Adrenal gland (tissue), 12 donors: Measurements from ENCODE around the gene YPEL2. TPM values are rescaled to one million over a fixed set of nuclear protein-coding genes. Genes with fewer than 3 reads are reported as not detected.
"Not testable (repeated sequence)": the region's sequence is repeated elsewhere in the genome, so short reads cannot be mapped to it uniquely, and the experiment has no call there.

ENCODE experiments used
- DNase-seq, 7 donors: peaks; one replicate each; pipeline ENCODE4 v3.0.0-alpha.2; 2019 to 2020
- H3K27ac ChIP-seq, 5 donors: fragments of 200-600 bp; sonication (generic) in 4 of 5; 1 replicate in 3 of 5; 2 replicates in 2 of 5; pipeline versions ENCODE4 v1.5.1 to v1.8.0; 2016 to 2020; ENCODE audit warnings: mild to moderate bottlenecking in 1 of 5
- H3K27me3 ChIP-seq: fragments of 200-600 bp; 2 replicates; pipeline ENCODE4 v1.8.0; 2021
- H3K36me3 ChIP-seq, 2 donors: fragments of 200-600 bp; replicated peaks in 1 of 2; 1 replicate in 1 of 2; 2 replicates in 1 of 2; pipeline versions ENCODE4 v1.5.1 to v1.8.0; 2018 to 2022
- H3K4me1 ChIP-seq, 2 donors: fragments of 200-600 bp; replicated peaks in 1 of 2; 1 replicate in 1 of 2; 2 replicates in 1 of 2; pipeline versions ENCODE4 v1.5.1 to v1.8.0; 2018 to 2021
- H3K4me3 ChIP-seq, 4 donors: fragments of 200-600 bp; sonication (generic) in 3 of 4; one replicate each; pipeline ENCODE4 v1.5.1; 2016 to 2018
- H3K9me3 ChIP-seq, 3 donors: fragments of 200-600 bp; sonication (generic) in 1 of 3; replicated peaks in 1 of 3; 1 replicate in 2 of 3; 2 replicates in 1 of 3; pipeline versions ENCODE4 v1.5.1 to v1.8.0; 2016 to 2021
- CTCF ChIP-seq, 6 experiments: fragments of 450-650 bp in 4 of 6; fragments of 200-600 bp in 2 of 6; sonication (generic) in 1 of 6; IDR thresholded peaks; 1 replicate in 5 of 6; 2 replicates in 1 of 6; pipeline versions ENCODE4 v1.5.1 to v1.8.0; 2016 to 2021; ENCODE audit warnings: antibody characterized with exemption in 6 of 6, mild to moderate bottlenecking in 2 of 6, moderate library complexity in 1 of 6
- POLR2A ChIP-seq, 2 donors: fragments of 450-650 bp; IDR thresholded peaks; one replicate each; pipeline ENCODE4 v1.6.1; 2017; ENCODE audit warnings: antibody characterized with exemption in 2 of 2, mild to moderate bottlenecking in 2 of 2, moderate library complexity in 1 of 2
- WGBS, 4 donors: extraction: QIAGEN DNeasy Blood & Tissue Kit in 2 of 4; methylation state at CpG; one replicate each; pipeline versions ENCODE4 v1.1.5 to v1.1.7; 2013 to 2017; 5-methylcytosine and 5-hydroxymethylcytosine counted together
- intact Hi-C, 2 donors: fragments of 100-400 bp; cut with DNase I; formaldehyde crosslinking; loops; one replicate each; pipeline versions ENCODE4 v1.14.1 to v1.15.0; 2022 to 2023
- polyA plus RNA-seq, 3 donors: library from polyadenylated mRNA; stranded (reverse); fragments of 200-250 nt in 2 of 3; fragments of 350-450 nt in 1 of 3; fragmentation: Illumina TruSeq in 1 of 3; extraction: RNeasy Lipid Tissue Mini Kit (QIAGEN cat#74804) in 1 of 3; gene quantifications; one replicate each; pipeline ENCODE4 v1.2.3, GENCODE V29; 2013 to 2014
- total RNA-seq, 9 donors: library from RNA; depleted of rRNA in 4 of 9; stranded (reverse); fragments of >200 nt in 4 of 9; fragments of 120-200 nt in 1 of 9; fragmentation: NEBNext Ultra II Directional in 1 of 9; extraction: Animal tissue kit (Norgen Biotek cat#: 25700) in 1 of 9; gene quantifications; one replicate each; pipeline versions ENCODE4 v1.1.0 to v1.2.4, GENCODE V29; 2013 to 2023
- donor health status: healthy with polysubstance abuse.
- donor health status: Bipolar disorder and iron deficiency.
- donor health status: DM: yes; HTN: yes; CAD: no.
- donor health status: DM: no; HTN: no; CAD: no.
- donor health status: DM: no; HTN: no; CAD: no.
- donor health status: DM: yes; HTN: yes; CAD: no.

The YPEL2 gene
- total and polyA plus RNA-seq, 12 donors, result 5.8 to 33.5 (median 18.3) TPM

GRCh38 chr17:59388069-59388556 lies 56.7 kb downstream of the YPEL2 start:
- Histone ChIP-seq H3K4me1 (no peaks in the 10 kb centered on the region), H3K9me3 (no peaks in the 10 kb centered on the region), H3K36me3 (peaks cover 0 to 15% of the 10 kb centered on the region in 2 donors), H3K4me3 (no peak overlapping the region), H3K27me3 (no peaks in the 10 kb centered on the region), H3K27ac (no peak overlapping the region)
- intact Hi-C loops, result no loop called here
- 65 to 77% (median 75%) methylated on average over 9 of the region's 9 CpGs for WGBS, 4 donors
- no peak for TF ChIP-seq CTCF (IDR thresholded peaks at IDR 0.05)
- no peak for TF ChIP-seq POLR2A (IDR thresholded peaks at IDR 0.05)
- no peak for DNase-seq

- no peak overlapping the region for H3K27ac ChIP-seq
- no peak overlapping the region for H3K4me3 ChIP-seq
- no peaks in the 10 kb centered on the region for H3K27me3 ChIP-seq
- TF ChIP-seq POLR2A (IDR thresholded peaks at IDR 0.05) (no peak), CTCF (IDR thresholded peaks at IDR 0.05) (no peak)
- intact Hi-C loops, result no loop called here
- H3K9me3 ChIP-seq, result no peaks in the 10 kb centered on the region
- no peaks in the 10 kb centered on the region for H3K4me1 ChIP-seq
- peaks cover 0 to 15% of the 10 kb centered on the region in 2 donors for H3K36me3 ChIP-seq
- 76 to 93% (median 85%) methylated on average over 3 to 5 of the region's 5 CpGs for WGBS, 4 donors
- no peak for DNase-seq
These were observed 57.6 kb downstream of the YPEL2 start for GRCh38 chr17:59389066-59389465.

DNA sequence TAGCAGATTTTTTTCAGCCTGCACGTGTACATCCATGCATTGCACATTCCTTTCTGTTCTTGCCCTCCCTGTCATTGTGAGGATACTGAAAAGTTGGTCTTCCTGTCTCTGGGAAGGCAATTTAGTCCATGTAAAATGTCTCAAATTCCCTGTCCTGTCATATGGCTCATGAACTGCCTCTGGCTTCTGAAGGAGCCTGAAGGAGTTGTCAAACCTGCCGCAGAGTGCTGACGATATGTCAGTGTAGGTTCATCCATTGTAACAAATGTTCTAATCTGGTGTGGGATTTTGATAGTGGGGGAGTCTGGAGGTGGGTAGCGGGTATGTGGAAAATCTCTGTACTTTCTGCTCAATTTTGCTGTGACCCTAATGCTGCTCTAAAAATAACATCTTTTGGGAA lies 59.6 kb downstream of the YPEL2 start:
- no peaks in the 10 kb centered on the region for H3K27me3 ChIP-seq
- DNase-seq, result no peak
- H3K4me3 ChIP-seq, result no peak overlapping the region
- H3K36me3 ChIP-seq, result peaks cover 0 to 24% of the 10 kb centered on the region in 2 donors
- no peaks in the 10 kb centered on the region for H3K4me1 ChIP-seq
- no peak for TF ChIP-seq POLR2A (IDR thresholded peaks at IDR 0.05)
- no peak for TF ChIP-seq CTCF (IDR thresholded peaks at IDR 0.05)
- no peak overlapping the region for H3K27ac ChIP-seq
- H3K9me3 ChIP-seq, result no peaks in the 10 kb centered on the region
- intact Hi-C loops, result loop anchor here in 1 of 2 donors (10.0 kb wide), 1 partner anchor 56 kb away; the partner anchor contains the start of gene YPEL2
- WGBS, 4 donors, result 89 to 94% (median 91%) methylated on average over 4 of the region's 4 CpGs

DNA sequence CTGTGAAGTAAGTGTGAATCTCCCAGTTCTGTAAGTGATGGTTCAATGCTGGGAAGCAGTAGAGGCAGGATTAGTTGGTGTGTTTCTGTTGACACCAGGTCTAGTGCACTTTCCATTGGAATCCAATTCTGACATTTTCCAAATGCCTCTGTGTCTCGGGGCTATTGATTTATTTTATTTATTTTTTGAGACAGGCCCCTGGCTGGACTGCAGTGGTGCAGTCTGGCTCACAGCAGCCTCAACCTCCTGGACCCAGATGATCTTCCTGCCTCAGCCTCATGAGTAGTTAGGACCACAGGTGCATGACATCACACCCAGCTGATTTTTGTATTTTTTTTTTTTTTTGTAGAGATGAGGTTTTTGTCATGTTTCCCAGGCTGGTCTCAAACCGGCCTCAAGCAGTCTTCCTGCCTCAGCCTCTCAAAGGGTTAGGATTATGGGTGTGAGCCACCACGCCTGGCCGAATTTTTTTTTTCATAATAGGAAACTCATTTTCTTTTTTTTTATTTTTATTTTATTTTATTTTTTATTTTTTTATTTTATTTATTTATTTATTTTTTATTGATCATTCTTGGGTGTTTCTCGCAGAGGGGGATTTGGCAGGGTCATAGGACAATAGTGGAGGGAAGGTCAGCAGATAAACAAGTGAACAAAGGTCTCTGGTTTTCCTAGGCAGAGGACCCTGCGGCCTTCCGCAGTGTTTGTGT lies 61.7 kb downstream of the YPEL2 start:
- Histone ChIP-seq H3K4me3 (no peak overlapping the region), H3K9me3 (no peaks in the 10 kb centered on the region), H3K27me3 (no peaks in the 10 kb centered on the region), H3K27ac (no peak overlapping the region), H3K36me3 (peaks cover 0 to 36% of the 10 kb centered on the region in 2 donors), H3K4me1 (no peaks in the 10 kb centered on the region)
- WGBS, 4 donors, result 84 to 88% (median 84%) methylated on average over 5 to 7 of the region's 7 CpGs
- intact Hi-C loops, result loop anchor here in 1 of 2 donors (10.0 kb wide), 1 partner anchor 58 kb away; the partner anchor contains the start of gene YPEL2
- no peak for DNase-seq
- no peak for TF ChIP-seq POLR2A (IDR thresholded peaks at IDR 0.05)
- no peak for TF ChIP-seq CTCF (IDR thresholded peaks at IDR 0.05)

DNA sequence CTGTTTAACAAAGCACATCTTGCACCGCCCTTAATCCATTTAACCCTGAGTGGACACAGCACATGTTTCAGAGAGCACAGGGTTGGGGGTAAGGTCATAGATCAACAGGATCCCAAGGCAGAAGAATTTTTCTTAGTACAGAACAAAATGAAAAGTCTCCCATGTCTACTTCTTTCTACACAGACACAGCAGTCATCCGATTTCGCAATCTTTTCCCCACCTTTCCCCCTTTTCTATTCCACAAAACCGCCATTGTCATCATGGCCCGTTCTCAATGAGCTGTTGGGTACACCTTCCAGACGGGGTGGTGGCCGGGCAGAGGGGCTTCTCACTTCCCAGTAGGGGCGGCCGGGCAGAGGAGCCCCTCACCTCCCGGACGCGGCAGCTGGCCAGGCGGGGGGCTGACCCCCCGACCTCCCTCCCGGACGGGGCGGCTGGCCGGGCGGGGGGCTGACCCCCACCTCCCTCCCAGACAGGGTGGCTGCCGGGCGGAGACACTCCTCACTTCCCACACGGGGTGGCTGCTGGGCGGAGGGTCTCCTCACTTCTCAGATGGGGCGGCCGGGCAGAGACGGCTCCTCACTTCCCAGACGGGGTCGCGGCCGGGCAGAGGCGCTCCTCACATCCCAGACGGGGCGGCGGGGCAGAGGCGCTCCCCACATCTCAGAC lies 62.4 kb downstream of the YPEL2 start:
- not testable (repeated sequence) for DNase-seq, H3K4me1 ChIP-seq, H3K27me3 ChIP-seq, H3K27ac ChIP-seq, H3K9me3 ChIP-seq, H3K4me3 ChIP-seq
- intact Hi-C loops, result loop anchor here in 1 of 2 donors (10.0 kb wide), 1 partner anchor 59 kb away; the partner anchor contains the start of gene YPEL2
- H3K36me3 ChIP-seq, result peaks cover 0 to 36% of the 10 kb centered on the region in 2 donors
- WGBS, 4 donors, result 91 to 99% (median 95%) methylated on average over 8 to 30 of the region's 35 CpGs
